NB4 (cell line): ENCODE results near the gene GMPR.

Source experiments
- MYC ChIP-seq: IDR thresholded peaks from 2 replicates; pipeline ENCODE4 v1.6.1; 2011; ENCODE audit warnings: low read depth, low read length
- POLR2A ChIP-seq: IDR thresholded peaks from 2 replicates; pipeline ENCODE4 v1.6.1; 2011; ENCODE audit warnings: mild to moderate bottlenecking; ENCODE audit not compliant: insufficient read length; ENCODE audit errors: extremely low read depth
- TF ChIP-seq, protein P1 (sequence below): IDR thresholded peaks from one replicate; pipeline ENCODE4 v1.5.1; 2012; ENCODE audit warnings: low read depth, low read length
- TF ChIP-seq, protein P2 (sequence below): IDR thresholded peaks from 2 replicates; pipeline ENCODE4 v1.6.1; 2011; ENCODE audit warnings: low read depth, low read length

- TF ChIP-seq, protein P1, sequence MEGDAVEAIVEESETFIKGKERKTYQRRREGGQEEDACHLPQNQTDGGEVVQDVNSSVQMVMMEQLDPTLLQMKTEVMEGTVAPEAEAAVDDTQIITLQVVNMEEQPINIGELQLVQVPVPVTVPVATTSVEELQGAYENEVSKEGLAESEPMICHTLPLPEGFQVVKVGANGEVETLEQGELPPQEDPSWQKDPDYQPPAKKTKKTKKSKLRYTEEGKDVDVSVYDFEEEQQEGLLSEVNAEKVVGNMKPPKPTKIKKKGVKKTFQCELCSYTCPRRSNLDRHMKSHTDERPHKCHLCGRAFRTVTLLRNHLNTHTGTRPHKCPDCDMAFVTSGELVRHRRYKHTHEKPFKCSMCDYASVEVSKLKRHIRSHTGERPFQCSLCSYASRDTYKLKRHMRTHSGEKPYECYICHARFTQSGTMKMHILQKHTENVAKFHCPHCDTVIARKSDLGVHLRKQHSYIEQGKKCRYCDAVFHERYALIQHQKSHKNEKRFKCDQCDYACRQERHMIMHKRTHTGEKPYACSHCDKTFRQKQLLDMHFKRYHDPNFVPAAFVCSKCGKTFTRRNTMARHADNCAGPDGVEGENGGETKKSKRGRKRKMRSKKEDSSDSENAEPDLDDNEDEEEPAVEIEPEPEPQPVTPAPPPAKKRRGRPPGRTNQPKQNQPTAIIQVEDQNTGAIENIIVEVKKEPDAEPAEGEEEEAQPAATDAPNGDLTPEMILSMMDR = peak; percentile 88
- TF ChIP-seq POLR2A (no peak), MYC (no peak)
- TF ChIP-seq, protein P2, sequence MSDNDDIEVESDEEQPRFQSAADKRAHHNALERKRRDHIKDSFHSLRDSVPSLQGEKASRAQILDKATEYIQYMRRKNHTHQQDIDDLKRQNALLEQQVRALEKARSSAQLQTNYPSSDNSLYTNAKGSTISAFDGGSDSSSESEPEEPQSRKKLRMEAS = no peak
Measured at GRCh38 chr6:16332175-16332542, 93.8 kb downstream of the GMPR start.
